Measurements from ENCODE around the gene IGSF9B. TPM values are rescaled to one million over a fixed set of nuclear protein-coding genes. Genes with fewer than 3 reads are reported as not detected.

IGSF9B gene
- total and polyA plus RNA-seq, 10 of the 15 experiments (the other 5 are each of a cell fraction or from before 2014, with no cell fraction given): 0.03 to 3.7 (median 0.20) TPM; not detected in 2

DNA sequence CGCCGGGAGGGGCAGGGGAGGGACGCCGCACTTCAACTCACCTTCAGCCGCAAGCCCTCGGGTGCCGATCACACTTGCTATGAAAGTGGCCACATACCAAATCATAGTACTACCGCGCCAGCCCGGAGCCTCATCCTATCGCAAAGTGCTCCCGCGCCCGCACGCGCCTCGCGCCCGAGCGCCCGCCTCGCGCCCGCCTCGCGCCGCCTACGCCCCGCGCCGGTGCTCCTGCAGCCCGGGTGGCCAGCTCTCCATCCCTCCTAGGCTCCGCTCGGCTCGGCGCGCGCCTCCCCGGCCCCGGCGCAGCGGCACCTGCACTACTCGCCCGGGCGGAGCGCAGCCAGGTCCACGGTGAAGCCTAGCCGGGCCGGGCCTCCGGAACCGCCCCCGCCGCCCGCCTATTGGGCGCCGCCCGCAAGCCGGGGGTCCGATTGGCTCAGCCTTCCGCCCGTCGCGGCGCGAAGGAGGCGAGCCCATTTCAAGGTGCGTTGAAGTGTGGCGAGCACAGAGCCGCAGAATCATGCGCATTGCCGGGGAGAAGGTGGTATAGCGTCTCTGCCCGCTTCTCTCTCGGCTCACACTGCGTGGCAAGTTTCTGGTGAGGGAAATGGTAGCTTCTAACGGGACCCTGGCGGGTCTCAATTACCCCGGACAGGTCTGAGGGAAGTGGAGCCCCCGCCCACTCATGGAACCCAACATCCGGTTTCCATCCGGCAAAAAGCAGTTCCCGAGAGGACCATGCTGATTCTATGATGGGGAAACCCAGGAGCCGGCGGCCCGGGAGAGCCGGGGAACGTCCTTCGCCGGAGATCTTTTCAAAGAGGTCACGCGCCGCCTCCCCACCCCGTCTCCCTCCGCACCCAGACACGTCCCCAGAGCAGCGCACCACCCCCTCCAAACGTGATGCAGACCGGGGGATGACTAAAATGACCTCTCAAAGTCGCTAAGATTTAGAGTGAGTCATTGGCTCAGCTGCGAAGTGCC, at the start of gene IGSF9B (continued):
- TF ChIP-seq KAT2A (conservative IDR thresholded peaks at IDR 0.05; ENCODE audit: control insufficient read depth, low read depth, low read length): no peak
- peak; percentile 88 for TF ChIP-seq LARP7 (IDR thresholded peaks at IDR 0.05)
- peak; percentile 68 for TF ChIP-seq GATAD2B (conservative IDR thresholded peaks at IDR 0.05; ENCODE audit: low read depth)
- no peak for TF ChIP-seq CHD1 (IDR thresholded peaks at IDR 0.05; ENCODE audit: low read depth, low read length)
- peak; percentile 91 for TF ChIP-seq CHD2 (IDR thresholded peaks at IDR 0.05; ENCODE audit: borderline replicate concordance, low read depth, low read length)
- peak; percentile 57; the same call in 1 of the 2 replicates for TF ChIP-seq IKZF1 (conservative IDR thresholded peaks at IDR 0.05)
- TF ChIP-seq CREB1 (IDR thresholded peaks at IDR 0.05; ENCODE audit: low read depth): no peak; the same call in 1 of the 2 replicates
- TF ChIP-seq FOS (IDR thresholded peaks at IDR 0.05; ENCODE audit: borderline replicate concordance, extremely low read depth, insufficient read length): peak; percentile 75
- no peak for TF ChIP-seq RFX5 (IDR thresholded peaks at IDR 0.05; ENCODE audit: low read depth, low read length)
- TF ChIP-seq NR2C2 (IDR thresholded peaks at IDR 0.05; ENCODE audit: borderline replicate concordance, control insufficient read depth, insufficient read length, low read depth): no peak
- no peak for TF ChIP-seq ASH2L (IDR thresholded peaks at IDR 0.05; ENCODE audit: borderline replicate concordance, low read depth)
- no peak for TF ChIP-seq HCFC1 (IDR thresholded peaks at IDR 0.05; ENCODE audit: low read length)
- TF ChIP-seq, protein P1, sequence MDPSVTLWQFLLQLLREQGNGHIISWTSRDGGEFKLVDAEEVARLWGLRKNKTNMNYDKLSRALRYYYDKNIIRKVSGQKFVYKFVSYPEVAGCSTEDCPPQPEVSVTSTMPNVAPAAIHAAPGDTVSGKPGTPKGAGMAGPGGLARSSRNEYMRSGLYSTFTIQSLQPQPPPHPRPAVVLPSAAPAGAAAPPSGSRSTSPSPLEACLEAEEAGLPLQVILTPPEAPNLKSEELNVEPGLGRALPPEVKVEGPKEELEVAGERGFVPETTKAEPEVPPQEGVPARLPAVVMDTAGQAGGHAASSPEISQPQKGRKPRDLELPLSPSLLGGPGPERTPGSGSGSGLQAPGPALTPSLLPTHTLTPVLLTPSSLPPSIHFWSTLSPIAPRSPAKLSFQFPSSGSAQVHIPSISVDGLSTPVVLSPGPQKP (IDR thresholded peaks at IDR 0.05; ENCODE audit: low read depth, low read length): no peak
- TF ChIP-seq SKIL (IDR thresholded peaks at IDR 0.05; ENCODE audit: low read depth, poor library complexity, severe bottlenecking): no peak
- TF ChIP-seq SP1 (IDR thresholded peaks at IDR 0.05; ENCODE audit: low read depth, low read length): peak; percentile 98
- no peak for TF ChIP-seq ATF2 (IDR thresholded peaks at IDR 0.05; ENCODE audit: low read length)
- TF ChIP-seq, protein P2, sequence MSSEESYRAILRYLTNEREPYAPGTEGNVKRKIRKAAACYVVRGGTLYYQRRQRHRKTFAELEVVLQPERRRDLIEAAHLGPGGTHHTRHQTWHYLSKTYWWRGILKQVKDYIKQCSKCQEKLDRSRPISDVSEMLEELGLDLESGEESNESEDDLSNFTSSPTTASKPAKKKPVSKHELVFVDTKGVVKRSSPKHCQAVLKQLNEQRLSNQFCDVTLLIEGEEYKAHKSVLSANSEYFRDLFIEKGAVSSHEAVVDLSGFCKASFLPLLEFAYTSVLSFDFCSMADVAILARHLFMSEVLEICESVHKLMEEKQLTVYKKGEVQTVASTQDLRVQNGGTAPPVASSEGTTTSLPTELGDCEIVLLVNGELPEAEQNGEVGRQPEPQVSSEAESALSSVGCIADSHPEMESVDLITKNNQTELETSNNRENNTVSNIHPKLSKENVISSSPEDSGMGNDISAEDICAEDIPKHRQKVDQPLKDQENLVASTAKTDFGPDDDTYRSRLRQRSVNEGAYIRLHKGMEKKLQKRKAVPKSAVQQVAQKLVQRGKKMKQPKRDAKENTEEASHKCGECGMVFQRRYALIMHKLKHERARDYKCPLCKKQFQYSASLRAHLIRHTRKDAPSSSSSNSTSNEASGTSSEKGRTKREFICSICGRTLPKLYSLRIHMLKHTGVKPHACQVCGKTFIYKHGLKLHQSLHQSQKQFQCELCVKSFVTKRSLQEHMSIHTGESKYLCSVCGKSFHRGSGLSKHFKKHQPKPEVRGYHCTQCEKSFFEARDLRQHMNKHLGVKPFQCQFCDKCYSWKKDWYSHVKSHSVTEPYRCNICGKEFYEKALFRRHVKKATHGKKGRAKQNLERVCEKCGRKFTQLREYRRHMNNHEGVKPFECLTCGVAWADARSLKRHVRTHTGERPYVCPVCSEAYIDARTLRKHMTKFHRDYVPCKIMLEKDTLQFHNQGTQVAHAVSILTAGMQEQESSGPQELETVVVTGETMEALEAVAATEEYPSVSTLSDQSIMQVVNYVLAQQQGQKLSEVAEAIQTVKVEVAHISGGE (CRISPR knock-in tag; IDR thresholded peaks at IDR 0.05): no peak
- TF ChIP-seq ZNF622 (IDR thresholded peaks at IDR 0.05): peak; percentile 72
- TF ChIP-seq PAX5 (IDR thresholded peaks at IDR 0.05; ENCODE audit: borderline replicate concordance, low read depth, low read length): peak; percentile 66; the same call in 1 of the 2 replicates
- TF ChIP-seq STAT1 (conservative IDR thresholded peaks at IDR 0.05): 0 out of 2 replicates have a peak, but pooled peaks have one; percentile 38
- TF ChIP-seq TAF1 (IDR thresholded peaks at IDR 0.05; ENCODE audit: borderline replicate concordance, low read depth, low read length): no peak
- no peak for TF ChIP-seq CBX5 (IDR thresholded peaks at IDR 0.05; ENCODE audit: low read depth)
- TF ChIP-seq JUNB (IDR thresholded peaks at IDR 0.05): no peak
